DMS79 treated with DMSO at 0.1 percent for 48 hours (cell line): ENCODE measurements around the gene RALA.

ENCODE experiments used
- DNase-seq: peaks from one replicate; lab custom pipeline; 2025; lab: John Stamatoyannopoulos, UW

The RALA gene, protein sequence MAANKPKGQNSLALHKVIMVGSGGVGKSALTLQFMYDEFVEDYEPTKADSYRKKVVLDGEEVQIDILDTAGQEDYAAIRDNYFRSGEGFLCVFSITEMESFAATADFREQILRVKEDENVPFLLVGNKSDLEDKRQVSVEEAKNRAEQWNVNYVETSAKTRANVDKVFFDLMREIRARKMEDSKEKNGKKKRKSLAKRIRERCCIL

DNA sequence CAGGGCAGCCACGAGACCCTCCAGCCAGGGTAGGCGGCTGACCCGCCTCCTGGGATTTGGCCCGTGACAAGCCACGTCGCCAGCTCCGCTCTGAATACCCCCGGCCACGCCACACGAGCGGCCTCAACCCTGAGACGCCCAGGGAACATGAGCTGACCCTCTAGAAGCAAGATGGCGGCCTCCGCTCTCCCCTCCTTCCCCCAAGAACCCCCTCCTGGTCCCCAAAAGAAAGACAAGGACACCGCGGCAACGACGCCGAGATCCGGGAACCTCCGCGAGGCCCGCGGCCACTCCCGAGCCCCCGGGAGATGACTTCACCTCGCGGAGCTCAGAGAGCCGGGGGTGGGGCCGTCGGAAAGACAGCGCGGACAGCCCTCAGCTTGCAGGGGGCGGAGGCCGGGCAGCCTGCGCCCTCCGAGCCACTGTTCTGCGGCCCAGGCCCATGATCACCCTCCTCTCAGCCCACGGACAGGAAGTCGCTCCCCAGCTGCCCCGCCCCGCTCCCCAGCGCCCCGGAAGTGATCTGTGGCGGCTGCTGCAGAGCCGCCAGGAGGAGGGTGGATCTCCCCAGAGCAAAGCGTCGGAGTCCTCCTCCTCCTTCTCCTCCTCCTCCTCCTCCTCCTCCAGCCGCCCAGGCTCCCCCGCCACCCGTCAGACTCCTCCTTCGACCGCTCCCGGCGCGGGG, at the start of gene RALA:
TSS of gene RALA (plus strand) at position 526 of the 685 bp plus-strand sequence. CDS start 63,096 bp downstream, outside the sequence.
- peak; percentile 81 for DNase-seq

DNA sequence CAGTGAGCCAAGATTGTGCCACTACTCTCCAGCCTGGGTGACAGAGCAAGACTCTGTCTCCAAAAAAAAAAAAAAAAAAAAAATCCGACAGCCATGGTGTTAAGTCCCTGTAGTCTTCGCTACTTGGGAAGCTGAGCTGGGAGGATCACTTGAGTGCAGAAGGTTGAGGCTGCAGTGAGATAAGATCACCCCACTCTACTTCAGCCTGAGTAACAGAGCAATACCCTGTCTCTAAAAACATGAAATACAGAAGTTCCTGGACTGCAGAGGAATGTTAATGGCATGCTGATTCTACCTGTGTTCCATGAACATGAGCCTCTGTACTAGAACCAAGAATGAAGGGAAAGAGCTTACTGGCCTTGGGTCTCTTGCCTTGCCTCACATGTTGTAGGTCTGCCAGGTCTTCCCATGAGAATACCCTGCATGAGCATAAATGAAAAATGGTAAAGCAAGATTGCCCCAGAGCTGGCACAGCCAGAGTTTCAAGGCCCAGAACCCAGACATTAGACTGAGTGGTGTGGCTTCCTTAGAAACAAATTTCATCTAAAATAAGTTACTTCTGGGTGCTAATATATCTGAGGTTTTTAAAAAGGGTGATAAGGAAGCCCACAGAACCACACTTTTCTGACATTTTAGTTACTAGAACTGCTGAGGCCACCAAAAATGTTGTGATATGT, 48.6 kb upstream of the RALA start:
- no peak for DNase-seq

DNA sequence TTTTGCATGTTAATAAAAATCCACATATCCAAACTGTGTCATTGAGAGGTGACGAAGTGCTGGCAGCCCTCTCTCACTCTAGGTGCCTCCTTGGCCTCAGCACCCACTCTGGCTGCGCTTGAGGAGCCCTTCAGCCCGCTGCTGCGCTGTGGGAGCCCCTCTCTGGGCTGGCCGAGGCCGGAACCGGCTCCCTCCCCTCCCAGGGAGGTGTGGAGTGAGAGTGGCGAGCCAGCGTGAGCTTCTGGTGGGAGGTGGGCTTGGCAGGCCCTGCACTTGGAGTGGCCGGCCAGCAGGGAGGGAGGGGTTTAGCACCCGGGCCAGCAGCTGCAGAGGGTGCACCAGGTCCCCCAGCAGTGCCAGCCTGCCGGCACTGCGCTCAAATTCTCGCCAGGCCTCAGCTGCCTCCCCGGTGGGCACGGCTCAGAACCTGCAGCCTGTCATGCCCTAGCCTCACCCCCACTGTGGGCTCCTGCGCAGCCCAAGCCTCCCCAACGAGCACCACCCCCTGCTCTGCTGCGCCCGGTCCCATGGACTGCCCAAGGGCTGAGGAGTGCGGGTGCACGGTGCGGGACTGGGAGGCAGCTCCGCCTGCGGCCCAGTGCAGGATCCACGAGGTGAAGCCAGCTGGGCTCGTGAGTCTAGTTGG, 46.0 kb upstream of the RALA start:
- no peak for DNase-seq

DNA sequence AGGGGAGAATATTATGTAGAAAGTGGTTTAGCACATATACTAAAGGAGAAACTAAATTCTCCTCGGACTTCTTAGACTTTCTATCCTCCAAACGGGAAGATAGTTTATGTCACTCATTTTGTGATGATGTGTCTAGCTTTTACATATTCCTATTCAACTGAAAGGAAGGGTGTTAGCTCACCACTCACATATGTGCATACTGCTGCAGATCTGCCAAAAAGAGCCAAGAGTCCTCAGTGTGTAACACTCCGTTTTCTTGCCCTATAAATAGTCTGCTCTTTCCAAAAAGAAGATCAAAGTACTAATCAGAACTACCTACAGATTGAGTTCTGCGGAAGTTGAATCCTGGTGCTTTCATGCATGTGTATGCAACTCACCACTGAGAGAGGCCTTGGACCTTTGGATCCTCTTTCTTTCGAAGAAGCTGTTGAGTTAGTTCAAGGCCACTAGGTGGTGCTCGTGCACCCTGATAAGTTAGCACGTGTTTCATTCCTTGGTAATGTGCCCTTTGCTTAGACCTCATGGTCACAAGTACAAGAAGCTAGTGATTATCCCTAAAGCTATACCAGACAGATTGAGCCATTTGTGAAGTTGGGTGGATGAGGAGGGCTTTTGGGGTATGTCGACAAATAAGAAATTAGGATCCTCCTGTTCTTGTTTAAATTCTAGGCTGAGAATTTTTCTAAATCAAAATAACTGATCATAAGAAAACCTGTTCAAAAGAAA, 43.1 kb upstream of the RALA start:
- peak; percentile 80 for DNase-seq

DNA sequence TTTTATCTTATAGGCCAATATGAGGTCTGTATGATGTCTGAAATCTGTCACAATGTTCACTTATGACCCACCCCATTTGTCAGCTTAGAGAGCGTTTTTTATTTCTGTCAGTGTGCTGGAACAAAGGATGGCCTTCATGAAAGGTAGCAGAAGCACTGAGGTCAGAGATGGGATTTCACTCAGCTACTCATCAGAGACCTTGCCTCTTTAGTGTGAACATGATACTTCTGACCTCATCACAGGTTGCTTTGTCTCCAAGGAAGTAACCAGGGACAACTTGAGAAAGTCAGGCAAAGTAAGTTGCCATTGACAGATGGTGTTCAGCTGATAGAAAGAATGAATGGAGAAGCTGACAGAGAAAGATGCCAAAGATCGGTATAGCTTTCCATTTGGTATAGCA, 40.8 kb upstream of the RALA start:
- no peak for DNase-seq

DNA sequence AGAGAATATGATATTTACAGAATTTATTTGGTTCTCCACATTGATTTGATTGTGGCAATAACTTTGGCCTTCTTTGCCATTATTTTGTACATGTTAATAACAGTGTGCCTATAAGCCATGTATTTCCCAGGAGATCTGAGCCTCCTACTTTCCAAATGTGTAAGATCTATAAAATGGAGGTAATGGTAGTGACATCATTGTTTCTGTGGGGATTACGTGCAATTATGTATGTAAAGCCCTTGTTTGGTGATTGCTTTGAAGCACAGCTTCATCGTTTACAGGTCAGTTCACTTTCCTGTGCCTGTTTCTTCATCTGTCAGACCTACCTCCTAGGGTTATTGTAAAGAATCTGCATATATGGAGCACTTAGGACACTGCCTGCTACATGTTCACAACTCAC, 39.8 kb upstream of the RALA start:
- DNase-seq = no peak

DNA sequence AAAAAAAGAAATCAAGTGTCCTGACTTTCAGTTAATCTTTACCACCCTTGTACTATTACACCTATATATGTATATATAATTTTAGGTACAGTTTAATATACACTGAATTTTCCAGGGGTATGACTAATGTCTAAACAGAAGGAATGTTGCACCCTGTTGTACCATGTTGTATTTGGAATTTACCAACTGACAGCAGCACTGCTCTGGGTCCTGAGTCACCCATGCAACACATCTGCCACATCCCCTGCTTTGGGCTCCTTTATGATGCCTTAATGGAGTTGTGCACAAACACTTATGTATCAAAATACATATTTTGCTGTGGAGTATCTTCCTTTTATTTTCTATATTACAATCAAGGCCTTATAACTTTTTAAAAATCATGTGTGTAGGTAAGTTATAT, 36.0 kb upstream of the RALA start:
- DNase-seq = no peak

DNA sequence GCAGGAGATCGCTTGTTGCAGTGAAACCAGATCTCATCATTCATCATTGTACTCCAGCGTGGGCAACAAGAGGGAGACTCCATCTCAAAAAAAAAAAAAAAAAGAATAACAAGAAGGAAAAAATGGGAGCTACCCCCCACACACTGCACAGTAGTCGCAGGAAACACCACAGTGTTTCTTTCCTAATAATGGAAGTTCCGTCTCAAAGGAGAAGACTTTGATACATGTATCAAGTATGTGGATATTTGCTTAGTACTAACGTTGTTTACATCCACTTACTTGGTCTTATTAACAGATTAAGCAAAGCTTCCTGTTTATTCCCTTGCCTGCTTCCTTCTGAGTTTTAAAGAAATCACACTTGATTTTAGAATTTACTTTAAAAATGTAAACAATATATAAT, 35.0 kb upstream of the RALA start:
- no peak for DNase-seq

DNA sequence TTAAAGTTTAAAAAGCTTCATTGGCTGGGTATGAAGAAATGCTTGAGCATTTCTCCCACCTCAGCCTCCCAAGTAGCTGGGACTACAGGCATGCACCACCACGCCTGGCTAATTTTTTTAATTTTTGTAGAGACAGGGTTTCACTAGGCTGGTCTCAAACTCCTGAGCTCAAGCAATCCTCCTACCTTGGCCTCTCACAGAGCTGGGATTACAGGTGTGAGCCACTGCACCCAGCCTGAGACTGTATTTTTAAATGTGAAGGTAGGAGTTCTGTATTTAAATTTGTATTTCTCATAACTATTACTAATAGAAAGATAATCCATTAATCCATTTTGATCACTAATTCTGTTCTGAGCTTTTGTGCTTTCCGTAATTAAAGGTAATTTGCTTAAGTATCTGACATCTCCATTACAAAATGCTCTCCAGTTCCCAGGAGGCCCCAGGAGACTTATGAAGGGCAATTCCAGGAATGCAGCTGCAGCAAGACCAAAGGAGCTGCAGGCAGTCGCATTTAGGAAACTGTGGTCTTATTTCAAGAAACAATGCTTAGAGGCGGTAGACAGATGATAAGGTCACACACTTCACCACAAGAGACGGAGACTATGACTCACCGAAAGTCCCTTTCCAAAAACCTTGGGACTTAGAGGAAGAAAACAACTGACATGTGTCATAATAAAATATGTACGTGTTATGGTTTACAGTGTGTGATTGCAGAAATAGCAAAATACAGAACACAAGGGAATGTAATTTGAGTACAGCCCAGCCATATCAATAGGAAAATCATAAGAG, 33.9 kb upstream of the RALA start:
- DNase-seq = peak; percentile 50

DNA sequence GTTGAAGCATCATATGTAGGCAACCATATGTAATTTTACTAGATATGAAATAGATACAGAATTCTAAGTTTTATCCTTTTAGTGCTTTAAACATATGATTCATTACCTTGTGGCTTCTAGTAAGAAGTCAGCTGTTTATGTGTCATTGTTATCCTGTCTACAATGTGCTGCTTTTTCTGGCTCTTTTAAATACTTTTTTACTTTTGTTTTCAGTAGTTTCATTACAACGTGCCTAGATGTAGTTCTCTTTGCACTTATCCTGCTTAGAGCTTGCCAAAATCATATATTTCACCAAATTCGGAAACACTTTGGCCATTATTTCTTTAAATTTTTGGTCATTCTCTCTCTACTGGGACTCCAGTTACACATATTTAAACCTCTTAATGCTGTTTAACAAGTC, 30.8 kb upstream of the RALA start:
- DNase-seq = no peak

DNA sequence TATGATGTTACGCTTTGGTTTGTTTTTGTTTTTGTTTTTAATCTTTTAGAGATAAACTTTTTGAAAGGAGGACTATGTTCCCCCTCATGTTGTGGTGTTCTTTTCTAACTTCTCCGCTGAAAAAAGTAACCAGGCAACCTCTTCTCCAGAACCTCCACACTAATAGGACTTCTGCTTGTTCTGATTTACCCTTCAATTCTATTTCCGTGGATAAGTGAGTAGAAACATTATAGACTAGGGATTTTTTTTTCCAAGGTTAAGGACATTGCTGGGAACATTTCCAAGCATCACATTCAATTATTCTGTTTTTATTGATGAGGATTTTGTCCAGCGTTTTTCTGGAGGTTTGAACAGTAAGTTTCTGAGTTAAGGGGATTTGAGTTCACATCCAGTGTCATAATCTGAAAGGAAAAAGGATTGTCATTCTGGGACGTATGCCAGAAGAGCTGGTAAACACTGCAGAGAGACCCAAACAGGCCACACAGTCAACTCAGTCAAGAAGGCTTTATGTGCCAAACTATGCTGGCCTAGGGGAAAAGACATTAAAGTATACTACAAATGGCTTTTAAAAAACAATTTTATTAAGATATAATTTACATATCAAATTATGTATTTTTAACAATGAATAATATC, 28.3 kb upstream of the RALA start:
- peak; percentile 41 for DNase-seq

DNA sequence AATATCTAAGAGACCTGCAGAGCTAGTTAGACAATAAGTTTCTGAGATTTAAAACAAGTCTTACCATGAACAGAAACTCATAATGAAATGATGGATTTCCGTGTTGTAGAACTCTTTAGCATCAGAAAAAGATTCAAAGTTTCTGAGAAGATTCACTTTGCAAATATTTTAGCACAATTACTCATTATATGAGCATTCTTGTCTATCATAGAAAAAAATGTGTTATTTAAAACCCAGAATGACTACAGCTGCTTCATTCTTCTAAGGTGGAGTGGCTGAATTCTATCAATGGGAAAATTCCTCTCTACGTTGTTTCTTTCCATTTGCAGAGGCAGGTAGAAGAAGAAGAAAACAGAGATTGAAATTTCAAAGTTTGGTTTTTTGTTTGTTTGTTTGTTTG, 21.0 kb upstream of the RALA start:
- DNase-seq = no peak

DNA sequence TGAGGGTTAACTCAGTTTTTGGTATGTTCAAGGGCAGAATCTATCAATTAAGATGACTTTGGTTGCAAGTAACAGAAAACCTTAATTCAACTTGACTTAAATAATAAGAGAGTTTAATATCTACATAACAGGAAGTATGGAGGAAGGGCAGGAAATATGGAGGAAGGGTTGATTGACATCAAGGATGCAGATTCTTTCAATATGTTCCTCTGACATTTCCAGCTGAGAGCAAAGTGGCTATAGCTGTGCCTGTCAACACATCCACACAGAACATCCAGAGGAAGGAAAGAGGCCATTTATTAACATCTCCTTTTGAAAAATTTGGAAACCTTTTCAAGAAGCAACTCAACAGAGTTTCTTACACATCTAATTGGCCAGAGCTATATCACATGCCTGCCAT, 19.4 kb upstream of the RALA start:
- no peak for DNase-seq

DNA sequence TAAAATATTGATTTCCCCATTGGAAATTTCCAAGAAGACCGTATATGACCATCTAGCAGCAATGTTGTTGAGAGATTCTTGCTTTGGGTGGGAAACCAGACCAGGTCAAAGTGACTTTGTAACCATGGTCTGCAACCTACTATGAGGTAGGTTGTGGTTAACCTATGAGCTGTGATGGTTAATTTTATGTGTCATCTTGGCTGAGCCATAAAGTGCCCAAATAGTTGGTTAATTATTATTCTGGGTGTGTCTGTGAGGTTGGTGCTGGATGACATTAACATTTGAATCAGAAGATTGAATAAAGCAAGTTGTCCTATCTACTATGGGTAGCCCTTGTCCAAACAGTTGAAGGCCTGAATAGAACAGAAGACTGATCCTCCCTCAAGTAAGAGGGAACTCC, 18.3 kb upstream of the RALA start:
- no peak for DNase-seq

DNA sequence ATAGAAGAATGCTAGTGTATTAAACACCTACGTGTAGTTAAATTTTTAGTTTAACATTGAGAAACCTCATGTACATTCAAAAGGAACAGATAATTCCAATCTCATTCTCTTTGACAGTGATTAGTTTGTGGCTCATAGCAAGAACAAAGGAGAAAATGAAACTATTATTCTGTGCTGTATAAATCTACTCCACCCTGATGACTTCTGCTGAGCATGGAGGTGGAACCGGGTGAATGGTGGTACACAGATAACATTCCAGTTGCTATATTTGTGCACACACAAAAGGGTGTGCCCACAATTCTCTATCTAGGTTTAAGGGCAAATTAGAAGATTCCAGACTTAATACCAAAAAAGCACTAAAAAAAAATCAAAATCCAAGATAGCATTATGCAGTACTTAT, 17.0 kb upstream of the RALA start:
- DNase-seq = no peak

DNA sequence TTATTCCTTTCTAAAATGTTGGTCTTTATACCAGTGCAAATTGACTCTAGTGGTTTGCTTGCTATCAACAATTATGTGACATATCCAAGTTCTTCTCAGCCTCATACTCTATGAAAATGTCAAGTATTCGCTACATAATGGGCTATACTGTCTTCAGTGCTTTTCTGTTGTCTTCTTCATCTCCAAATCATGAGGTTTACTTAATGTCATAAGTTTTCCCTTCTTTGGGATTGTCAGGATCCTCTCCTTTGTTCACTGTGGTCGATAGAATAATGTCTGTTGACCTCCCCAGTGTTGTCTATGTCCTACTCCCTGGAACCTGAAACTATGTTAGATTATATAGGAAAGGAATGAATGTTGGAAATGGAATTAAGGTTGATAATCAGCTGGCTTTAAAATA, 16.4 kb upstream of the RALA start:
- no peak for DNase-seq

DNA sequence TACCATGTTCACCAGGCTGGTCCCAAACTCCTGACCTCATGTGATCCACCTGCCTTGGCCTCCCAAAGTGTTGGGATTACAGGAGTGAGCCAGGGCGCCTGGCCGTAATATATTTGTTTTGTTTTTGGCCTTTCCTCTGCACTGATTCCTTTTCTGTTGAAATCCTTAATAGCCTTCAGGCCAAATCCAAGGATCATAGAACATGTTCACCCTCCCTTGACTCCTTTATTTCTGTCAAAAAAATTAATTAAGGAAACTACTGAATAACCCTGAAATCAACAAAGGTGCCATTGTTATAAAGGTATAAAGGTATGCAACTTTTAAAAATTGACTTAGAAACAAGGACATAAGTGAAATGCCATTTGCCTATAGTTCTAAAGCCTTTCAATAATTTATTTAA, 15.5 kb upstream of the RALA start:
- DNase-seq = no peak

DNA sequence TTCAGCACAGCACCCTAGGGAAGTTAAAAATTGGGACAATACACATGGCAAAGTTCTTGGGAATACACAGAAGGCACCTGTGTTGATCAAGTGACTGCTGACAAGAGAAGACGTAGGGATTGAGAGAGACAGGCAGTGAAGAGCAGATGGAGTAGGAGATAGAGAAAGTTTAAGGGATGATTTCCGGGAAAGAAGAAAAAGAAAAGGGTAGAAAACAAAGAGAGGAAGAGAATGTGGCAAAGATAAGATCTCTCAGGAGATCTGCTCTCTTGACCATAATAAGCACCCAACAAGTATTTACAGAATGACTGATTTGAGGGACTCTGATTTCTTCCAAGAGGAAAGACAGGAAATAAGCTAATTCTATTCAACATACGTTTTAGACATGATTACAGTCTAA, 15.1 kb upstream of the RALA start:
- DNase-seq = no peak

DNA sequence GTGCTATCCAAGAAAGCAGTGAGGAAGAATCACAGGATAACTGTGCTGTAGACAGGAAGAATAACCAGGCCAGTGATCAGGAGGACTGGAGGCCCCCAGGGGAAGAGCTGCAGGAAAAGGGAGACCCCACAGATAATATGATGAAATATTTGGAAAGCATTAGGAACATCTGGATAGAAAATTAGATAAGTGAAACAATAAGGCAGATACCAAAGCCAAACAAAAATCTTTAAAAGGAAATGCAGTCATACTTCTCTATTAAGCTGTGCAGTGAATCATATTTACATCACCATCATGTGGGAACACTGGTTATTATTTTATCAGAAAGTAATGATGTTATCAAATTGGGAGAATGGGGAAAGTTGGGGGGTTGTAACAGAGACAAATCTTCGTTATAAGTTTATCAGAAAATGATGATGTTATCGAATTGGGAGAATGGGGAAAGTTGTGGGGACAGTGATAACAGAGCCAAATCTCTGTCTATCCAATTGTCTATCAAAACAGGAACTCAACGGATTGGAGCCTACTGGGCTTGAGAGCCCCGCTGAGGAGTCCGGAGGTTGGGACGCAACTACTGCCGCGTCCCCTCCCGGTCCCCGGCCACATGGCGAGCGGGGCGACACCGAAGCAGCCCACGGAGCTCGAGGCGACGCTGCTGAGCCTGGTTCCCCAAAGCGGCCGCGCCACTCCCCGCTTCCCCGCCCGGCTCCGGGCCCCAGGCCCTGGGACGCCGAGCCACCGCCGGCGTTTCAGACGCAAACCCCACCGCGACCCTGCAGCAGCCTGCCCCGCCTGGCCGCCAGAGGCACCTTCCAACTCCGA, 14.0 kb upstream of the RALA start:
- DNase-seq = no peak

DNA sequence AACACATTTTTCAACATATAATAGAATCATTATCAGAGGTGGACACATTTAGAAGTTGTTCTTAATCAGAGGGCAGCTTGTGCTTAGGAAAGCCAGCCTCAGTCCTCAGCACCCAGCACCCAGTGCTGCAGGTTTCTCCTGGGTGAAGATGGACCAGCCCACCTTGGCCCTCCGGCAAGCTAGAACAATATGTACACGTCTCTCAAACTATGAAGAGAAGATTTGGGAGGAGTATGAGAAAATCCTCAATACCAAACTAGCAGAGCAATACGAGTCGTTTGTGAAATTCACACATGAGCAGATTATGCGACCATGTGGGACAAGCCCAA, 13.5 kb upstream of the RALA start:
- no peak for DNase-seq
